Measurements from ENCODE around the gene AGAP3.

GRCh38 chr7:151088856-151089699 lies 2.8 kb downstream of the AGAP3 start:
- TF ChIP-seq CTCF (conservative IDR thresholded peaks at IDR 0.05), result no peak
- TF ChIP-seq ZFX (IDR thresholded peaks at IDR 0.05), result no peak

All from C4-2B (cell line).